Natural killer cell (primary cell): ENCODE results near the gene F5. TPM values are rescaled to one million over a fixed set of nuclear protein-coding genes. Genes with fewer than 3 reads are reported as not detected.
A peak's percentile ranks its signal among the peaks of the same experiment; 100 is the strongest.

ENCODE experiments used
- ATAC-seq, 3 donors: fragments of 150-1000 bp in 2 of 3; fragments of 200-7000 bp in 1 of 3; cut with Tn5 transposase; 1 replicate in 1 of 3; 2 replicates in 2 of 3; pipeline ENCODE4 v1.10.0; 2021; ENCODE audit warnings: mild to moderate bottlenecking in 2 of 3, moderate library complexity in 2 of 3
- DNase-seq, 2 donors: peaks; one replicate each; pipeline versions ENCODE4 v3.0.0 to v3.0.0-alpha.2; 2013 to 2021; ENCODE audit warnings: mixed read lengths in 1 of 2
- H3K27ac ChIP-seq: one replicate; pipeline ENCODE4 v1.5.1; 2013; ENCODE audit warnings: mild to moderate bottlenecking, low read length
- H3K27me3 ChIP-seq: one replicate; pipeline ENCODE4 v1.6.1; 2013; ENCODE audit warnings: low read length; ENCODE audit not compliant: control insufficient read depth, insufficient read depth
- H3K36me3 ChIP-seq: one replicate; pipeline ENCODE4 v1.6.1; 2013; ENCODE audit warnings: low read length; ENCODE audit not compliant: control insufficient read depth, insufficient read depth
- H3K4me1 ChIP-seq: one replicate; pipeline ENCODE4 v1.6.1; 2013; ENCODE audit warnings: low read length; ENCODE audit not compliant: control insufficient read depth, insufficient read depth
- H3K4me3 ChIP-seq: one replicate; pipeline ENCODE4 v1.5.1; 2013; ENCODE audit warnings: low read length
- H3K9me3 ChIP-seq: one replicate; pipeline ENCODE4 v1.6.1; 2013; ENCODE audit warnings: low read length; ENCODE audit not compliant: control insufficient read depth, insufficient read depth
- H3K27ac Mint-ChIP-seq, 2 donors: one replicate each; pipeline ENCODE4 v1.8.0; 2022; ENCODE audit warnings: mild to moderate bottlenecking in 2 of 2, mixed read lengths in 2 of 2, moderate library complexity in 1 of 2
- H3K27me3 Mint-ChIP-seq, 2 donors: one replicate each; pipeline ENCODE4 v1.8.0; 2022; ENCODE audit warnings: low read depth in 2 of 2, mixed read lengths in 2 of 2
- H3K36me3 Mint-ChIP-seq: one replicate; pipeline ENCODE4 v1.8.0; 2022; ENCODE audit warnings: mixed read lengths
- H3K4me1 Mint-ChIP-seq, 2 donors: one replicate each; pipeline ENCODE4 v1.8.0; 2022; ENCODE audit warnings: mixed read lengths in 2 of 2
- H3K4me3 Mint-ChIP-seq: one replicate; pipeline ENCODE4 v1.8.0; 2022; ENCODE audit warnings: mild to moderate bottlenecking, moderate library complexity, mixed read lengths
- H3K9me3 Mint-ChIP-seq, 2 donors: one replicate each; pipeline ENCODE4 v1.8.0; 2022; ENCODE audit warnings: mixed read lengths in 2 of 2
- WGBS: methylation state at CpG from one replicate; pipeline ENCODE4 v1.1.7; 2013; ENCODE audit warnings: missing lambda C conversion rate; ENCODE audit not compliant: insufficient coverage; 5-methylcytosine and 5-hydroxymethylcytosine counted together
- intact Hi-C: fragments of 100-400 bp; cut with micrococcal nuclease; formaldehyde crosslinking; loops from one replicate; pipeline ENCODE4 v1.14.2; 2022
- total RNA-seq, 4 donors: library from RNA; stranded (reverse); fragments of 120-200 nt in 1 of 4; gene quantifications; one replicate each; pipeline versions ENCODE4 v1.2.3 to v1.2.4, GENCODE V29; 2013 to 2022
- TF ChIP-seq, protein P1 (sequence below): fragments of 200-600 bp; IDR thresholded peaks from one replicate; pipeline ENCODE4 v1.8.0; 2022; ENCODE audit warnings: antibody characterized with exemption

F5 gene
- total RNA-seq, 3 donors from 2014 or later (not counting 1 experiment from before 2014, with no cell fraction given) = 0.02 to 1.7 (median 0.45) TPM

DNA sequence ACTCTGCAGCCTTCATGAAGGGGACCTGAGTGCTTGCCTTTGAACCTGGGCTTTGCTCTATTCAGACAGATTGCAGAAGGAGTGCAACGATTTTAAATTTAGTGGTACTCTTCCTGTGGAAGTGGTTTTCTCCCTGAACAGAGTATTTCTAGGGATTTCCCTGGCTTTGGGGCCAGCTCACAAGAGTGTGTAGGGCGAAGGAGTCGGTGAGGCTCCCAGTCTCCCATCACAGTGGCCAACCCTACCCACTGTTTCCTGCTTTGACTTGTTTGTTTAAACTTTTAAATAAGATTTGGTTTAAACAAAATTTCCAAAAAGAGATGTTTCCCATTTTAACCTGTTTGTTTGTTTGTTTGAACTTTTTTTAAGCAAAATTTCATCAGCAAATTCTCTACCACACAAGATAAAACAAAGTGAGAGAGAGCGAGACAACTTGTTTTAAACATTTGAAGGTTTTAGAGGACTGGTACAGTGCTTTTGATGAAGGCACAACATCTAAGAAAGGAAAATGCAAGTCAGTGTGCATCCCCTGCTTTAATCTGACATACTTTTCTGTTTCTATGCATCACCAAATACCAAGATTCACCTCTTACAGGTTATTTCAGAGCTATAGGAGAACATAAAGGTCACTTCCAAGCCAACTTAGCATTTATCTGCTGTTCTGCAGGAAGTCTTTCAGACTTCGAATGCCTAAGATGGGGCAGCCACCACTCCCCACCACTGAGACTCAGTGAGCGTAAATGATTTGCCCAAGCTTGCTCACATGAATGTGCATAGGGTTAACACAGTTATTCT, 37.0 kb upstream of the F5 start:
- ATAC-seq = no peak

DNA sequence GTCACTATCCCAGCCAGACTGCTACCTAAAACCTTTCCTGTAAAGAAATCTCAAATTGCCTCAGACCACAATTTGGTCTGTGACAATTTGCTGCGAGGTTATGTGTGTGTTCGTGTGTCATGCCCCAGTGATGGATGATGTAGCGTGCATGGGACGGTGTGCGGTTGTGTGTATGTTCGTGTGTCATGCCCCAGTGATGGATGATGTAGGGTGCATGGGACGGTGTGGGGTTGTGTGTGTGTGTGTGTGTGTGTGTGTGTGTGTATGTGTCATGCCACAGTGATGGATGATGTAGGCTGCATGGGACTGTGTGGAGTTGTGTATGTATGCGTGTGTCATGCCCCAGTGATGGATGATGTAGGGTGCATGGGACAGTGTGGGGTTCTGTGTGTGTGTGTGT, 34.3 kb upstream of the F5 start:
- TF ChIP-seq, protein P1, sequence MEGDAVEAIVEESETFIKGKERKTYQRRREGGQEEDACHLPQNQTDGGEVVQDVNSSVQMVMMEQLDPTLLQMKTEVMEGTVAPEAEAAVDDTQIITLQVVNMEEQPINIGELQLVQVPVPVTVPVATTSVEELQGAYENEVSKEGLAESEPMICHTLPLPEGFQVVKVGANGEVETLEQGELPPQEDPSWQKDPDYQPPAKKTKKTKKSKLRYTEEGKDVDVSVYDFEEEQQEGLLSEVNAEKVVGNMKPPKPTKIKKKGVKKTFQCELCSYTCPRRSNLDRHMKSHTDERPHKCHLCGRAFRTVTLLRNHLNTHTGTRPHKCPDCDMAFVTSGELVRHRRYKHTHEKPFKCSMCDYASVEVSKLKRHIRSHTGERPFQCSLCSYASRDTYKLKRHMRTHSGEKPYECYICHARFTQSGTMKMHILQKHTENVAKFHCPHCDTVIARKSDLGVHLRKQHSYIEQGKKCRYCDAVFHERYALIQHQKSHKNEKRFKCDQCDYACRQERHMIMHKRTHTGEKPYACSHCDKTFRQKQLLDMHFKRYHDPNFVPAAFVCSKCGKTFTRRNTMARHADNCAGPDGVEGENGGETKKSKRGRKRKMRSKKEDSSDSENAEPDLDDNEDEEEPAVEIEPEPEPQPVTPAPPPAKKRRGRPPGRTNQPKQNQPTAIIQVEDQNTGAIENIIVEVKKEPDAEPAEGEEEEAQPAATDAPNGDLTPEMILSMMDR = no peak
- no peaks in the 10 kb centered on the region for H3K9me3 ChIP-seq
- no peaks in the 10 kb centered on the region for H3K36me3 Mint-ChIP-seq
- peaks cover 6 to 17% of the 10 kb centered on the region in 2 donors for H3K4me1 Mint-ChIP-seq
- H3K27ac Mint-ChIP-seq = no peak overlapping the region
- no peaks in the 10 kb centered on the region for H3K27me3 Mint-ChIP-seq
- H3K4me3 ChIP-seq = no peak overlapping the region
- ATAC-seq (peak in 1 of 3 donors; percentile 10), DNase-seq (no peak)
- H3K27me3 ChIP-seq = no peaks in the 10 kb centered on the region
- no peaks in the 10 kb centered on the region for H3K9me3 Mint-ChIP-seq
- peaks cover 9% of the 10 kb centered on the region for H3K4me1 ChIP-seq
- no peak overlapping the region for H3K4me3 Mint-ChIP-seq
- no peaks in the 10 kb centered on the region for H3K36me3 ChIP-seq
- intact Hi-C loops = no loop called here
- WGBS = 90% methylated on average over 8 of the region's 8 CpGs
- H3K27ac ChIP-seq = no peak overlapping the region

More for the DNA sequence above, 37.0 kb upstream of the F5 start:
- Histone ChIP-seq H3K4me3 (no peak overlapping the region), H3K36me3 (no peaks in the 10 kb centered on the region), H3K4me1 (peaks cover 10% of the 10 kb centered on the region), H3K27ac (no peak overlapping the region), H3K9me3 (no peaks in the 10 kb centered on the region), H3K27me3 (no peaks in the 10 kb centered on the region)
- intact Hi-C loops = no loop called here
- TF ChIP-seq, protein P1 = no peak
- H3K9me3 Mint-ChIP-seq = no peaks in the 10 kb centered on the region
- no peak for DNase-seq
- H3K27me3 Mint-ChIP-seq = no peaks in the 10 kb centered on the region
- no peak overlapping the region for H3K27ac Mint-ChIP-seq
- H3K4me1 Mint-ChIP-seq = peaks cover 10 to 22% of the 10 kb centered on the region in 2 donors
- 60% methylated on average over 3 of the region's 6 CpGs for WGBS
- H3K36me3 Mint-ChIP-seq = no peaks in the 10 kb centered on the region
- no peak overlapping the region for H3K4me3 Mint-ChIP-seq

DNA sequence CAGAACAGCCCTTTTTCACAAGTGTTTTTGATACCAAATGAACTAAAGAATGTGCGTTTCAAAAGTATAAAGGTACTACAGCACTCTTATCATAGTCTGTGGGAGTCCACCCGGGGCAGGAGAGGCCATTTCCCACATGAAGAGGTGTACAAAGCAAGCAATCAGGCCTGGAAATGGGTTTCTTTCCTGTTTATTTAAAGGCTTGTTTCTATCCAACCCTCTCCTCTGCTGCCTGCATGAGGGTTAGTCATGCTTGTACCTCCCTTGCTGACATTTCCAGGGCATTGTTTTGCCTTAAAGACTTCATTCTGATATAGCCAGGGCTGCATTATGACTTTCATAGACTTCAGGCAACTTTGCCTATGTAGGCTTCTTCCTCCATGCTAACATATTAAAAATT, 32.1 kb upstream of the F5 start:
- WGBS = 95% methylated on average over 2 of the region's 2 CpGs
- Mint-ChIP-seq H3K27ac (no peak overlapping the region), H3K36me3 (no peaks in the 10 kb centered on the region), H3K9me3 (no peaks in the 10 kb centered on the region), H3K4me1 (peaks cover 0 to 17% of the 10 kb centered on the region in 2 donors), H3K4me3 (no peak overlapping the region), H3K27me3 (no peaks in the 10 kb centered on the region)
- Histone ChIP-seq H3K36me3 (no peaks in the 10 kb centered on the region), H3K9me3 (no peaks in the 10 kb centered on the region), H3K4me3 (no peak overlapping the region), H3K27me3 (no peaks in the 10 kb centered on the region), H3K27ac (no peak overlapping the region), H3K4me1 (no peaks in the 10 kb centered on the region)
- DNase-seq = no peak
- TF ChIP-seq, protein P1 = no peak
- ATAC-seq = no peak
- intact Hi-C loops = no loop called here

DNA sequence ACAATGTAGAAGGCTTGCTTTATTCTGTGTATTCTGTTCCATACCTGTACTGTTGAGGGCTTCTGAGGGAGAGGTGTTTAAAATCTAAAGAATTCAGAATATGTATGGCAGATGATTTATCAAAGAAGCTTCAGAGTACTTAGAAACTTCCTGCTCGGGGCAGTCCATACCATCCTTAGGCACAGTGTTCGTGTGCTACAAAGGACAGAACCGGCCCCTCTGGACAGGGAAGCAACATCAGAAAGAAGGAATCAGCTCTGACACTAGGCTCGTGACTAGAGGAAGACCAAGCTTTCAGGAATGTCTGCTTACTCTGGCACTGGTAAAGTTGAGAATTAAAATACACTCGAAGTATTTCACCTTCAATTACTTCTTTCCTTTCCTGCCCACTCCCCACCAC, 29.5 kb upstream of the F5 start:
- Mint-ChIP-seq H3K9me3 (no peaks in the 10 kb centered on the region), H3K4me1 (peaks cover 7 to 15% of the 10 kb centered on the region in 2 donors)
- ATAC-seq = no peak

More for the DNA sequence above, 29.5 kb upstream of the F5 start:
- Histone ChIP-seq H3K36me3 (no peaks in the 10 kb centered on the region), H3K27me3 (no peaks in the 10 kb centered on the region), H3K9me3 (no peaks in the 10 kb centered on the region), H3K27ac (no peak overlapping the region), H3K4me1 (no peaks in the 10 kb centered on the region), H3K4me3 (no peak overlapping the region)
- H3K36me3 Mint-ChIP-seq = no peaks in the 10 kb centered on the region
- no peak for DNase-seq
- WGBS = 93% methylated on average over 4 of the region's 5 CpGs
- TF ChIP-seq, protein P1 = no peak
- H3K27ac Mint-ChIP-seq = no peak overlapping the region
- H3K27me3 Mint-ChIP-seq = no peaks in the 10 kb centered on the region
- intact Hi-C loops = no loop called here
- no peak overlapping the region for H3K4me3 Mint-ChIP-seq
